ENCODE results near the gene AFMID. TPM values are rescaled to one million over a fixed set of nuclear protein-coding genes. Genes with fewer than 3 reads are reported as not detected.
A peak's percentile ranks its signal among the peaks of the same experiment; 100 is the strongest.

AFMID gene
- total and polyA plus RNA-seq, 2 of the 13 experiments (the other 11 are each of a cell fraction or from before 2014, with no cell fraction given), result 249 to 270 TPM

GRCh38 chr17:78144736-78145641 lies 42.2 kb upstream of the AFMID start (continued):
- TF ChIP-seq, protein P1, sequence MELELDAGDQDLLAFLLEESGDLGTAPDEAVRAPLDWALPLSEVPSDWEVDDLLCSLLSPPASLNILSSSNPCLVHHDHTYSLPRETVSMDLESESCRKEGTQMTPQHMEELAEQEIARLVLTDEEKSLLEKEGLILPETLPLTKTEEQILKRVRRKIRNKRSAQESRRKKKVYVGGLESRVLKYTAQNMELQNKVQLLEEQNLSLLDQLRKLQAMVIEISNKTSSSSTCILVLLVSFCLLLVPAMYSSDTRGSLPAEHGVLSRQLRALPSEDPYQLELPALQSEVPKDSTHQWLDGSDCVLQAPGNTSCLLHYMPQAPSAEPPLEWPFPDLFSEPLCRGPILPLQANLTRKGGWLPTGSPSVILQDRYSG (CRISPR knock-in tag; IDR thresholded peaks at IDR 0.05), result 0 out of 2 replicates have a peak, but pooled peaks have one; percentile 83
- TF ChIP-seq HNF4A (CRISPR knock-in tag; IDR thresholded peaks at IDR 0.05), result peak; percentile 88
- no peak for TF ChIP-seq MAFF (IDR thresholded peaks at IDR 0.05; ENCODE audit: low read depth, low read length)
- TF ChIP-seq RERE (CRISPR knock-in tag; IDR thresholded peaks at IDR 0.05; ENCODE audit: low read depth), result no peak
- TF ChIP-seq RBFOX2 (IDR thresholded peaks at IDR 0.05; ENCODE audit: low read depth, low read length), result no peak
- peak; percentile 95; the same call in 1 of the 2 replicates for TF ChIP-seq SNAI1 (CRISPR knock-in tag; IDR thresholded peaks at IDR 0.05; ENCODE audit: borderline replicate concordance)
- TF ChIP-seq ZNF574 (CRISPR knock-in tag; IDR thresholded peaks at IDR 0.05), result 0 out of 2 replicates have a peak, but pooled peaks have one; percentile 50
- TF ChIP-seq, protein P2, sequence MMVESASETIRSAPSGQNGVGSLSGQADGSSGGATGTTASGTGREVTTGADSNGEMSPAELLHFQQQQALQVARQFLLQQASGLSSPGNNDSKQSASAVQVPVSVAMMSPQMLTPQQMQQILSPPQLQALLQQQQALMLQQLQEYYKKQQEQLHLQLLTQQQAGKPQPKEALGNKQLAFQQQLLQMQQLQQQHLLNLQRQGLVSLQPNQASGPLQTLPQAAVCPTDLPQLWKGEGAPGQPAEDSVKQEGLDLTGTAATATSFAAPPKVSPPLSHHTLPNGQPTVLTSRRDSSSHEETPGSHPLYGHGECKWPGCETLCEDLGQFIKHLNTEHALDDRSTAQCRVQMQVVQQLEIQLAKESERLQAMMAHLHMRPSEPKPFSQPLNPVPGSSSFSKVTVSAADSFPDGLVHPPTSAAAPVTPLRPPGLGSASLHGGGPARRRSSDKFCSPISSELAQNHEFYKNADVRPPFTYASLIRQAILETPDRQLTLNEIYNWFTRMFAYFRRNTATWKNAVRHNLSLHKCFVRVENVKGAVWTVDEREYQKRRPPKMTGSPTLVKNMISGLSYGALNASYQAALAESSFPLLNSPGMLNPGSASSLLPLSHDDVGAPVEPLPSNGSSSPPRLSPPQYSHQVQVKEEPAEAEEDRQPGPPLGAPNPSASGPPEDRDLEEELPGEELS (CRISPR knock-in tag; IDR thresholded peaks at IDR 0.05), result peak; percentile 69; the same call in 1 of the 2 replicates
- TF ChIP-seq, protein P3, sequence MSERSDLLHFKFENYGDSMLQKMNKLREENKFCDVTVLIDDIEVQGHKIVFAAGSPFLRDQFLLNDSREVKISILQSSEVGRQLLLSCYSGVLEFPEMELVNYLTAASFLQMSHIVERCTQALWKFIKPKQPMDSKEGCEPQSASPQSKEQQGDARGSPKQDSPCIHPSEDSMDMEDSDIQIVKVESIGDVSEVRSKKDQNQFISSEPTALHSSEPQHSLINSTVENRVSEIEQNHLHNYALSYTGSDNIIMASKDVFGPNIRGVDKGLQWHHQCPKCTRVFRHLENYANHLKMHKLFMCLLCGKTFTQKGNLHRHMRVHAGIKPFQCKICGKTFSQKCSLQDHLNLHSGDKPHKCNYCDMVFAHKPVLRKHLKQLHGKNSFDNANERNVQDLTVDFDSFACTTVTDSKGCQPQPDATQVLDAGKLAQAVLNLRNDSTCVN (CRISPR knock-in tag; IDR thresholded peaks at IDR 0.05; ENCODE audit: borderline replicate concordance), result 0 out of 2 replicates have a peak, but pooled peaks have one; percentile 28
- no peak for TF ChIP-seq ARID3A (IDR thresholded peaks at IDR 0.05; ENCODE audit: low read depth, low read length)
- TF ChIP-seq ZNF557 (CRISPR knock-in tag; IDR thresholded peaks at IDR 0.05), result peak; percentile 97; the same call in 1 of the 2 replicates
- no peak for TF ChIP-seq PHF5A (CRISPR knock-in tag; IDR thresholded peaks at IDR 0.05; ENCODE audit: low read depth, unreplicated experiment)

Measured in HepG2 (cell line).